Tibial nerve (tissue), 4 donors: ENCODE results near the gene NCAPH2.

Experiments
- EP300 ChIP-seq, 2 donors: sonication (generic); formaldehyde crosslinking; IDR thresholded peaks; one replicate each; pipeline ENCODE4 v1.6.1; 2017; ENCODE audit warnings: antibody characterized with exemption in 2 of 2, mild to moderate bottlenecking in 1 of 2
- TF ChIP-seq, protein P1 (sequence below), 5 experiments: fragments of 200-600 bp in 3 of 5; fragments of 450-650 bp in 2 of 5; sonication (generic) in 3 of 5; IDR thresholded peaks; one replicate each; pipeline ENCODE4 v1.5.1; 2016 to 2019; ENCODE audit warnings: antibody characterized with exemption in 5 of 5, mild to moderate bottlenecking in 3 of 5, moderate library complexity in 2 of 5

DNA sequence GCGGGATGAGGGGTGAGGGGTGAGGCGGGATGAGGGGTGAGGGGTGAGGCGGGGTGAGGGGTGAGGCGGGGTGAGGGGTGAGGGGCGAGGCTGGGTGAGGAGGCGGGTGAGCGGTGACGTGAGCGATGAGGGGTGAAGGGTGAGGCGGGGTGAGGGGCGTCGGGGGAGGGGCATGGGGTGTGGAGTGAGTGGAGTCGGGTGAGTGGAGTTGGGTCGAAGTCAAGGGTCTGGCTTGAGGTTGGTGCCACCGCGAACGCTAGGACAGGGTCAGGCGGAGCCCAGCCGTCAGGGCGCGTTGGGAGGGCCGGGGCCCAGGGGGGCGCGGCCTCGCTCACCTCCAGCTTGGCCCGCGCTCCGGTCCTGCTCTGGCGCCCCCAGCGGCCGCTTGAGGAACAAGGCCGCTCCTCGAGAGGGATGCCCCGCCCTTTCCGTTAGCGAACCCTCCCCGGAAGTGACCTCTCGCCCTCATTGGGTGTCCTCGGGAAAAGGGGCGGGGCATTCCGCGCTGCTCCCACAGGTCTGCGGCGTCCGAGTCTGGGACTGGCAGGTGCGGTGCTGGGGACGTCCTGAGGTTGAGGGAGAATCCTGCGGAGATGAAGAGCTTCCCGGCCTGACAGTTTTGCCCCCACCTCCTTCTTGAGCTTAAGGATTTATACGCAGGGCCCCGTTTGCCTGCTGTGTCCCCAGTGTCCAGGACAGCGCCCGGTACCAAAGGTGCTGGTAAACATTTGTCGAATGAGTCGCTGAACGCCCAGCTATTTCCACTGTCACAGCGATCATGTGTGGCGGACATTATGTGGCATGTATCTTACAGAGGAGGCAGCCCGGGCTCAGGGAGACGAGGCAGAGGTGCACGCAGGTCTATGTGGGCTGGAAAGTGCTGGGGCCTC lies 54.7 kb downstream of the NCAPH2 start, which contains the start of gene SYCE3:
- TF ChIP-seq, protein P1, sequence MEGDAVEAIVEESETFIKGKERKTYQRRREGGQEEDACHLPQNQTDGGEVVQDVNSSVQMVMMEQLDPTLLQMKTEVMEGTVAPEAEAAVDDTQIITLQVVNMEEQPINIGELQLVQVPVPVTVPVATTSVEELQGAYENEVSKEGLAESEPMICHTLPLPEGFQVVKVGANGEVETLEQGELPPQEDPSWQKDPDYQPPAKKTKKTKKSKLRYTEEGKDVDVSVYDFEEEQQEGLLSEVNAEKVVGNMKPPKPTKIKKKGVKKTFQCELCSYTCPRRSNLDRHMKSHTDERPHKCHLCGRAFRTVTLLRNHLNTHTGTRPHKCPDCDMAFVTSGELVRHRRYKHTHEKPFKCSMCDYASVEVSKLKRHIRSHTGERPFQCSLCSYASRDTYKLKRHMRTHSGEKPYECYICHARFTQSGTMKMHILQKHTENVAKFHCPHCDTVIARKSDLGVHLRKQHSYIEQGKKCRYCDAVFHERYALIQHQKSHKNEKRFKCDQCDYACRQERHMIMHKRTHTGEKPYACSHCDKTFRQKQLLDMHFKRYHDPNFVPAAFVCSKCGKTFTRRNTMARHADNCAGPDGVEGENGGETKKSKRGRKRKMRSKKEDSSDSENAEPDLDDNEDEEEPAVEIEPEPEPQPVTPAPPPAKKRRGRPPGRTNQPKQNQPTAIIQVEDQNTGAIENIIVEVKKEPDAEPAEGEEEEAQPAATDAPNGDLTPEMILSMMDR (IDR thresholded peaks at IDR 0.05), result peak; percentile 95 to 99 (median 97)
- peak; percentile 72 to 77 for TF ChIP-seq EP300 (IDR thresholded peaks at IDR 0.05)
